ENCODE data around the gene XPC. TPM values are rescaled to one million over a fixed set of nuclear protein-coding genes. Genes with fewer than 3 reads are reported as not detected.

Gene XPC
- total and polyA plus RNA-seq, 12 donors: 7.3 to 15.8 (median 9.8) TPM

- Histone ChIP-seq H3K27ac (no peak overlapping the region), H3K36me3 (peaks cover 9 to 98% (median 72%) of the 10 kb centered on the region in 9 donors), H3K4me3 (no peak overlapping the region), H3K4me1 (no peaks in the 10 kb centered on the region), H3K27me3 (no peaks in the 10 kb centered on the region), H3K9me3 (peaks cover 0 to 20% (median 11%) of the 10 kb centered on the region in 11 donors)
- DNase-seq (no peak), ATAC-seq (no peak)
- 97 to 99% methylated on average over 9 of the region's 9 CpGs for WGBS, 2 donors
- intact Hi-C loops (cut with DNase I): no loop called here
- no peak for TF ChIP-seq CTCF (IDR thresholded peaks at IDR 0.05)
Measured at GRCh38 chr3:14157951-14158350, 20.4 kb downstream of the XPC start.

GRCh38 chr3:14156843-14157561 lies 21.4 kb downstream of the XPC start:
- H3K9me3 ChIP-seq: peaks cover 0 to 15% (median 9%) of the 10 kb centered on the region in 11 donors
- WGBS, 2 donors: 95 to 96% methylated on average over 13 of the region's 13 CpGs
- no peaks in the 10 kb centered on the region for H3K4me1 ChIP-seq
- H3K4me3 ChIP-seq: no peak overlapping the region
- intact Hi-C loops (cut with DNase I): no loop called here
- no peak overlapping the region for H3K27ac ChIP-seq
- DNase-seq (no peak), ATAC-seq (no peak)
- no peaks in the 10 kb centered on the region for H3K27me3 ChIP-seq
- TF ChIP-seq CTCF (IDR thresholded peaks at IDR 0.05): no peak
- peaks cover 9 to 98% (median 62%) of the 10 kb centered on the region in 9 donors for H3K36me3 ChIP-seq

GRCh38 chr3:14156201-14156600 lies 22.2 kb downstream of the XPC start:
- intact Hi-C loops (cut with DNase I): no loop called here
- Histone ChIP-seq H3K4me3 (no peak overlapping the region), H3K27me3 (no peaks in the 10 kb centered on the region), H3K36me3 (peaks cover 9 to 100% (median 63%) of the 10 kb centered on the region in 9 donors), H3K27ac (no peak overlapping the region), H3K4me1 (no peaks in the 10 kb centered on the region), H3K9me3 (peaks cover 0 to 6% (median 3%) of the 10 kb centered on the region in 11 donors)
- no peak for TF ChIP-seq CTCF (IDR thresholded peaks at IDR 0.05)
- DNase-seq (no peak), ATAC-seq (no peak)
- 95 to 97% methylated on average over 7 of the region's 7 CpGs for WGBS, 2 donors

GRCh38 chr3:14154895-14155440 lies 23.4 kb downstream of the XPC start:
- WGBS, 2 donors: 89% methylated on average over 7 of the region's 7 CpGs
- peaks cover 9 to 100% (median 52%) of the 10 kb centered on the region in 9 donors for H3K36me3 ChIP-seq
- intact Hi-C loops (cut with DNase I): no loop called here

More at GRCh38 chr3:14154895-14155440, 23.4 kb downstream of the XPC start:
- H3K4me3 ChIP-seq: no peak overlapping the region
- no peaks in the 10 kb centered on the region for H3K27me3 ChIP-seq
- no peaks in the 10 kb centered on the region for H3K9me3 ChIP-seq
- H3K4me1 ChIP-seq: no peaks in the 10 kb centered on the region
- no peak overlapping the region for H3K27ac ChIP-seq
- DNase-seq (no peak), ATAC-seq (no peak)
- TF ChIP-seq CTCF (IDR thresholded peaks at IDR 0.05): no peak
